Tibial artery (tissue), 4 donors: ENCODE results near the gene TUG1.

ENCODE experiments used
- DNase-seq, 2 donors: peaks; one replicate each; pipeline ENCODE4 v3.0.0-alpha.2; 2019
- H3K27ac ChIP-seq, 2 donors: fragments of 200-600 bp; sonication (generic) in 1 of 2; 1 replicate in 1 of 2; 2 replicates in 1 of 2; pipeline ENCODE4 v1.5.1; 2018 to 2019; ENCODE audit warnings: mild to moderate bottlenecking in 1 of 2
- H3K27me3 ChIP-seq, 2 donors: fragments of 200-600 bp; sonication (generic) in 1 of 2; one replicate each; pipeline versions ENCODE4 v1.5.1 to v1.6.0; 2016 to 2019
- H3K36me3 ChIP-seq, 3 donors: fragments of 200-600 bp; sonication (generic) in 2 of 3; one replicate each; pipeline ENCODE4 v1.5.1; 2016 to 2019; ENCODE audit warnings: mild to moderate bottlenecking in 2 of 3
- H3K4me1 ChIP-seq, 4 donors: fragments of 200-600 bp; sonication (generic) in 2 of 4; 1 replicate in 3 of 4; 2 replicates in 1 of 4; pipeline ENCODE4 v1.5.1; 2016 to 2019
- H3K4me3 ChIP-seq, 2 donors: fragments of 200-600 bp; sonication (generic) in 1 of 2; 1 replicate in 1 of 2; 2 replicates in 1 of 2; pipeline ENCODE4 v1.5.1; 2018 to 2019; ENCODE audit warnings: mild to moderate bottlenecking in 2 of 2
- H3K9me3 ChIP-seq, 3 donors: fragments of 200-600 bp; sonication (generic) in 1 of 3; one replicate each; pipeline ENCODE4 v1.5.1; 2016 to 2019
- intact Hi-C: fragments of 100-400 bp; cut with DNase I; formaldehyde crosslinking; loops from one replicate; pipeline ENCODE4 v1.15.0; 2023; ENCODE audit warnings: low total_unique reads
- TF ChIP-seq, protein P1 (sequence below), 2 experiments: fragments of 200-600 bp in 1 of 2; fragments of 450-650 bp in 1 of 2; IDR thresholded peaks; one replicate each; pipeline ENCODE4 v1.5.1; 2017 to 2019; ENCODE audit warnings: antibody characterized with exemption in 2 of 2, mild to moderate bottlenecking in 1 of 2, moderate library complexity in 1 of 2

The TUG1 gene

DNA sequence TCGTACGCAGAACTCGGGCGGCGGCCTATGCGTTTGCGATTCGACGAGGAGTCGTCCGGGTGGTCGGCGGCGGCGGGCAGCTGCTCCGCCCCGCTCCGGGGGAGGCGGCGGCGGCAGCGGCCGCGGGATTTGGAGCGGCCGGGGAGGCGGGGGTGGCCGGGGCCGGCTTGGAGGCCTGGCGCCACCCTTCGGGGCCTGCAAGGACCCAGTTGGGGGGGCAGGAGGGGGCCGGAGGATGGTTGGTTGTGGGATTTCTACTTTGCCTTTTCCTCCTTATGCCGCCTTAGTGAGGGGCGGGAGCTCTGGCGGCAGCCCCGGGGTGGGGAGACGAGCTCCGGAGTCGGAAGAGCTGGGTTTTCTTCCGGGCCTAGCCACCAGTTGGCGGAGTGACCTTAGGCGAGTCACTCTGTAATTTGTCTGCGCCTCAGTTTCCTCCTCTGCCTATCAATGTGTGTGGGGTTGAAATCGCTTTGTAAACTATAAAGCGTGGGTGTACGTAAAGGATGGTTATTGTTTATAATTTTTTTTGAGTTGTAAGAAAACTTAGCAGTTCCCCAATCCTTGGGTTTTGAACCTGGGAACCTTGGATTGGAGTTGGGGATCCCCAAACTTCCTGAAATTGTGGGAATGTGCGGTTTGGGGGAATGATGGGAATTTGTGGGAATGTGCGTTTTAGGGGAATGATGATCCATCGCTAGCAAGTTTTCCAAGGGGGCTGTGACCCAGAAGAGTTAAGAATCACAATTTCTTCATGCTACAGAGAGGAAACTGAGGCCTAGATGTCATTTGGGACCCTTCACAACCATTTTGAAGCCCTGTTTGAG lies 679 bp downstream of the TUG1 start:
- no peaks in the 10 kb centered on the region for H3K27me3 ChIP-seq
- H3K9me3 ChIP-seq: peaks cover 5 to 48% (median 37%) of the 10 kb centered on the region in 3 donors
- peaks cover 41 to 48% (median 47%) of the 10 kb centered on the region in 3 donors for H3K36me3 ChIP-seq
- peak in 1 of 2 donors; percentile 29 for DNase-seq
- intact Hi-C loops: loop anchor here (2.0 to 5.0 kb wide), 2 partner anchors 68 to 113 kb away; no protein-coding TSS in a partner anchor
- peaks cover 0 to 55% (median 17%) of the 10 kb centered on the region in 4 donors for H3K4me1 ChIP-seq
- TF ChIP-seq, protein P1, sequence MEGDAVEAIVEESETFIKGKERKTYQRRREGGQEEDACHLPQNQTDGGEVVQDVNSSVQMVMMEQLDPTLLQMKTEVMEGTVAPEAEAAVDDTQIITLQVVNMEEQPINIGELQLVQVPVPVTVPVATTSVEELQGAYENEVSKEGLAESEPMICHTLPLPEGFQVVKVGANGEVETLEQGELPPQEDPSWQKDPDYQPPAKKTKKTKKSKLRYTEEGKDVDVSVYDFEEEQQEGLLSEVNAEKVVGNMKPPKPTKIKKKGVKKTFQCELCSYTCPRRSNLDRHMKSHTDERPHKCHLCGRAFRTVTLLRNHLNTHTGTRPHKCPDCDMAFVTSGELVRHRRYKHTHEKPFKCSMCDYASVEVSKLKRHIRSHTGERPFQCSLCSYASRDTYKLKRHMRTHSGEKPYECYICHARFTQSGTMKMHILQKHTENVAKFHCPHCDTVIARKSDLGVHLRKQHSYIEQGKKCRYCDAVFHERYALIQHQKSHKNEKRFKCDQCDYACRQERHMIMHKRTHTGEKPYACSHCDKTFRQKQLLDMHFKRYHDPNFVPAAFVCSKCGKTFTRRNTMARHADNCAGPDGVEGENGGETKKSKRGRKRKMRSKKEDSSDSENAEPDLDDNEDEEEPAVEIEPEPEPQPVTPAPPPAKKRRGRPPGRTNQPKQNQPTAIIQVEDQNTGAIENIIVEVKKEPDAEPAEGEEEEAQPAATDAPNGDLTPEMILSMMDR (IDR thresholded peaks at IDR 0.05): no peak
- H3K4me3 ChIP-seq: peak overlapping the region; percentile 83 to 95
- peak overlapping the region; percentile 95 to 96 for H3K27ac ChIP-seq

DNA sequence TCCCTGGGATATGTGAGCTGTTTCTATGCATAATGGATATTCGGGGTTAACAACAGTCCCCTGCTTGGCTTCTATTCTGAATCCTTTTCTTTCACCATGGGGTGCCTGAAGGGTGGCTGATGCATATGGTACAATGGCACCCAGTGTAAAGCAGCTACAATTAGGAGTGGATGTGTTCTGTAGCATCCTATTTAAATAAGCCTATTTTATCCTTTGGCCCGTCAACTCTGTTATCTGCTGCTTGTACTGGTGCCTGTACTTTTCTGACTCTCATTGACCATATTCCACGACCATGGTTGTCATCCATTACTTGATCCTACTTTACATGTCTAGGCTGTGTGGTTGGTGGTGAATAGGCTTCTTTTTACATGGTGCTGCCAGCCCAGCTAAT lies 1.3 kb downstream of the TUG1 start:
- peak overlapping the region; percentile 95 to 96 for H3K27ac ChIP-seq
- intact Hi-C loops: no loop called here
- TF ChIP-seq, protein P1 (IDR thresholded peaks at IDR 0.05): no peak
- peaks cover 47 to 54% (median 53%) of the 10 kb centered on the region in 3 donors for H3K36me3 ChIP-seq
- no peak for DNase-seq
- peak overlapping the region; percentile 83 to 95 for H3K4me3 ChIP-seq
- peaks cover 0 to 51% (median 17%) of the 10 kb centered on the region in 4 donors for H3K4me1 ChIP-seq
- H3K27me3 ChIP-seq: no peaks in the 10 kb centered on the region
- H3K9me3 ChIP-seq: peaks cover 5 to 54% (median 42%) of the 10 kb centered on the region in 3 donors

DNA sequence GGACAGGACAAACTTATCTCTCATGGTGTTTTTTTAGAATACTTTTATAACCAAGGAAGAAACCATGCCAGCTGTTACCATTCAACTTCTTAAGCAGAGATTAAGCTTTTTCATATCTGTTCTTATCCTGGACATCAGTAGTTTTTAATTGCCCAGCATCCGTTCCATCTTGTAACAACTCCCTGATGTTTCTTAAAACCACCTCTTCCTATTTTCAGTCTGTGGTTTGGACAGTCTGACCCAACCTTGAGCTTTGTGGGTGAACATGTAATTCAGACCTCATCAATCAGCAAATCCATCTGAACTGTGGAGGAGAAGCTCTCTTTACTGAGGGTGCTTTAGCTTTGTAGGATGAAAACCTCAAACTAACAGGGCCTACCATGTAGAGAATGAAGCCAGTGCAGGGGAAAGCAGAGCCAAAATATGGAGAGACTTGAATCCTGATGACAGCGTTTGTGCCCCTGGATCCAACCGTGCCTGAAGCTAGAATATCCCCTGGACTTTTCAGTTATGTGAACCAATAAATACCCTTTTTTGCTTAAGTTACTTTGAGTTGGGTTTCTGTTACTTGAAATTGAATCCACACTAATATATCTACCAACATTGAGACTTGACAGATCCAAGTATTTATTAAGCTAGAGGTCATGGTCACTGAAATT lies 9.4 kb downstream of the TUG1 start:
- Histone ChIP-seq H3K36me3 (peaks cover 25 to 46% (median 30%) of the 10 kb centered on the region in 3 donors), H3K4me3 (no peak overlapping the region), H3K27ac (no peak overlapping the region), H3K27me3 (no peaks in the 10 kb centered on the region), H3K9me3 (peaks cover 18 to 90% (median 82%) of the 10 kb centered on the region in 3 donors), H3K4me1 (no peaks in the 10 kb centered on the region)
- intact Hi-C loops: no loop called here
- TF ChIP-seq, protein P1 (IDR thresholded peaks at IDR 0.05): no peak
- DNase-seq: no peak

DNA sequence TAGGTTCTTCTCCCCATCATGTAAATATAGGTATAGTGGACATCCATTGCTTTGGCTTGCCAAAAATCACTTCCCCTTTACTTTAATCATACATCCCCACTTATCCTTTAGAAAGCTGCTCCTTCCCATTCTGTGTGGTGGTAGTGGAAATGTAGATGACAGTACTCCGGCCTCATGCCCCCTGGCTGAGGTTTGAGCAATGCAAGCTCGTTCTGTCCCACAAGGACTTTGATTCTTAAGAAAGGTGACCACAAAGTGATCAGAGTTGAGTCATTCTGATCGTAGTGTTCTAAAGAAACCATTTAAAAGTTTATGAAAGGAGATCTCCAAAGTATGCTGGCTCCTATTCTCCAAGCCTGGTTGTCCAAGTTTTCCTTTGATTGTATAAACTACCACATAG lies 10.9 kb downstream of the TUG1 start:
- Histone ChIP-seq H3K27me3 (no peaks in the 10 kb centered on the region), H3K4me1 (no peaks in the 10 kb centered on the region), H3K4me3 (no peak overlapping the region), H3K9me3 (peaks cover 18 to 90% (median 68%) of the 10 kb centered on the region in 3 donors), H3K36me3 (peaks cover 10 to 31% (median 15%) of the 10 kb centered on the region in 3 donors), H3K27ac (no peak overlapping the region)
- intact Hi-C loops: no loop called here
- TF ChIP-seq, protein P1 (IDR thresholded peaks at IDR 0.05): no peak
- no peak for DNase-seq

DNA sequence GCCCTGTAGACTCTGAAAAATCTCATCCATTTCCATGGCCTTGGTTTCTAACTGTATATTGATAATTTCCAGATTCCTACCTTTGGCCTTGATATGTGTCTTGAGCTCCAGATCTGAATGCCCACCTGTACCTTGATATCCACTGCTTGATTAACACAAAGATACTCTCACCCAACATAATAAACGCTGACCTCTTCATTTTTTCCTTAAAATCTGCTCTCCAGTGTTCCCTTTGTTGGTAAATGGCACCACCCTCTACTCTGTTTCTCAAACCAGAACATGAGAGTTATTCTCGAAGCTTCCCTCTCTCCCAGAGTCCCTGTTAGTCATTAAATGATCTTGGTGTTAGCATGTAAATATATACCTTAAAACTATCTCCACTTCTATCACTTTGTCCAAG lies 13.4 kb downstream of the TUG1 start:
- intact Hi-C loops: no loop called here
- Histone ChIP-seq H3K27me3 (no peaks in the 10 kb centered on the region), H3K4me3 (no peak overlapping the region), H3K27ac (no peak overlapping the region), H3K9me3 (peaks cover 11 to 82% (median 48%) of the 10 kb centered on the region in 3 donors), H3K4me1 (peaks cover 0 to 2% (median under 1%) of the 10 kb centered on the region in 4 donors), H3K36me3 (peaks cover 0 to 12% (median 0%) of the 10 kb centered on the region in 3 donors)
- DNase-seq: no peak
- TF ChIP-seq, protein P1 (IDR thresholded peaks at IDR 0.05): no peak
